Kidney (tissue), 14 donors: ENCODE results near the gene PALLD. TPM values are rescaled to one million over a fixed set of nuclear protein-coding genes. Genes with fewer than 3 reads are reported as not detected.

Source experiments
- DNase-seq, 5 donors: peaks; one replicate each; pipeline ENCODE4 v3.0.0-alpha.2; 2013 to 2020
- FAIRE-seq: peaks from 2 replicates; lab custom pipeline; 2012; peaks lifted over from hg19 to GRCh38; lab: Jason Lieb, UNC
- H3K27ac ChIP-seq, 2 donors: one replicate each; pipeline ENCODE4 v1.7.0; 2013; ENCODE audit warnings: low read depth in 2 of 2, low read length in 2 of 2, inconsistent platforms in 1 of 2
- H3K27me3 ChIP-seq: one replicate; pipeline ENCODE4 v1.7.1; 2013; ENCODE audit warnings: low read length, inconsistent platforms; ENCODE audit not compliant: control insufficient read depth, insufficient read depth
- H3K36me3 ChIP-seq, 3 donors: one replicate each; pipeline versions ENCODE4 v1.7.0 to v1.7.1; 2013; ENCODE audit warnings: low read length in 3 of 3, control low read depth in 1 of 3, inconsistent platforms in 1 of 3; ENCODE audit not compliant: insufficient read depth in 3 of 3, control insufficient read depth in 2 of 3
- H3K4me1 ChIP-seq, 3 donors: one replicate each; pipeline versions ENCODE4 v1.7.0 to v1.7.1; 2013; ENCODE audit warnings: low read length in 3 of 3, inconsistent platforms in 1 of 3, low read depth in 1 of 3; ENCODE audit not compliant: control insufficient read depth in 2 of 3, insufficient read depth in 2 of 3
- H3K4me3 ChIP-seq, 3 donors: one replicate each; pipeline versions ENCODE4 v1.7.0 to v1.8.1; 2013; ENCODE audit warnings: low read length in 3 of 3, control low read depth in 1 of 3, inconsistent platforms in 1 of 3
- H3K9ac ChIP-seq, 3 donors: one replicate each; pipeline versions ENCODE4 v1.7.0 to v1.7.1; 2013; ENCODE audit warnings: low read length in 3 of 3, control low read depth in 1 of 3, inconsistent platforms in 1 of 3
- H3K9me3 ChIP-seq, 3 donors: one replicate each; pipeline versions ENCODE4 v1.7.0 to v1.7.1; 2013; ENCODE audit warnings: low read length in 3 of 3, control low read depth in 1 of 3, inconsistent platforms in 1 of 3; ENCODE audit not compliant: control insufficient read depth in 2 of 3, insufficient read depth in 1 of 3
- intact Hi-C: fragments of 100-400 bp; cut with DNase I; formaldehyde crosslinking; loops from one replicate; pipeline ENCODE4 v1.11.1; 2022
- polyA plus RNA-seq: library from polyadenylated mRNA; stranded (reverse); fragments of 350-450 nt; fragmentation: Illumina TruSeq; extraction: RNeasy Lipid Tissue Mini Kit (QIAGEN cat#74804); gene quantifications from one replicate; pipeline ENCODE4 v1.2.3, GENCODE V29; 2014; ENCODE audit warnings: low read depth, low replicate concordance; ENCODE audit not compliant: insufficient read depth
- total RNA-seq: library from RNA; stranded (reverse); fragmentation: NEBNext Ultra II Directional; extraction: Animal tissue kit (Norgen Biotek cat#: 25700); gene quantifications from one replicate; pipeline ENCODE4 v1.2.1, GENCODE V29; 2021
- TF ChIP-seq, protein P1 (sequence below): IDR thresholded peaks from 3 replicates; pipeline ENCODE4 v1.5.1; 2012; ENCODE audit warnings: mild to moderate bottlenecking, moderate library complexity, borderline replicate concordance; ENCODE audit not compliant: insufficient read depth; ENCODE audit errors: extremely low read depth
- donor health status: control.
- donor health status: control.
- donor health status: control.
- donor health status: control.
- donor health status: control.
- donor health status: DM: yes; HTN: yes; CAD: no.
- donor health status: Normal renal cell carcinoma (clear cell type).

Gene PALLD
- total and polyA plus RNA-seq, 2 donors from 2014 or later: 43.4 to 120 TPM

DNA sequence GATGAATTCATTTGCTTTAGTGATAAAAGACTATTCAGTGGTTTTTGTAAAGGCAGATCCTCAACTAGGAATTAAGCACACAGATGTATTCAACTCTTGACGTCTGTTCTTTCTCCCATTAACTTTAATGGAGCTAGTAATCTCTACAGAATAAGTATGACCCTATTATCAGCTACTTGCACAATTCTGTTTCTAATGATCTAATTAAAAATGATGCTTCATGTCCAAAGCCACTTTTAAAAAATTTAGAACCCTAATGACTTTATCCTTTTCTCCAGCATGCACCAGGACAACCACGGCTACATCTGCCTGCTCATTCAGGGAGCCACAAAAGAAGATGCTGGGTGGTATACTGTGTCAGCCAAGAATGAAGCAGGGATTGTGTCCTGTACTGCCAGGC is 427.8 kb downstream of the PALLD start:
- Histone ChIP-seq H3K27me3 (no peaks in the 10 kb centered on the region), H3K9me3 (no peaks in the 10 kb centered on the region), H3K27ac (no peak overlapping the region), H3K9ac (no peak overlapping the region), H3K4me3 (no peak overlapping the region), H3K4me1 (peaks cover 0 to 3% (median 2%) of the 10 kb centered on the region in 3 donors), H3K36me3 (peaks cover 17 to 29% (median 24%) of the 10 kb centered on the region in 3 donors)
- TF ChIP-seq, protein P1, sequence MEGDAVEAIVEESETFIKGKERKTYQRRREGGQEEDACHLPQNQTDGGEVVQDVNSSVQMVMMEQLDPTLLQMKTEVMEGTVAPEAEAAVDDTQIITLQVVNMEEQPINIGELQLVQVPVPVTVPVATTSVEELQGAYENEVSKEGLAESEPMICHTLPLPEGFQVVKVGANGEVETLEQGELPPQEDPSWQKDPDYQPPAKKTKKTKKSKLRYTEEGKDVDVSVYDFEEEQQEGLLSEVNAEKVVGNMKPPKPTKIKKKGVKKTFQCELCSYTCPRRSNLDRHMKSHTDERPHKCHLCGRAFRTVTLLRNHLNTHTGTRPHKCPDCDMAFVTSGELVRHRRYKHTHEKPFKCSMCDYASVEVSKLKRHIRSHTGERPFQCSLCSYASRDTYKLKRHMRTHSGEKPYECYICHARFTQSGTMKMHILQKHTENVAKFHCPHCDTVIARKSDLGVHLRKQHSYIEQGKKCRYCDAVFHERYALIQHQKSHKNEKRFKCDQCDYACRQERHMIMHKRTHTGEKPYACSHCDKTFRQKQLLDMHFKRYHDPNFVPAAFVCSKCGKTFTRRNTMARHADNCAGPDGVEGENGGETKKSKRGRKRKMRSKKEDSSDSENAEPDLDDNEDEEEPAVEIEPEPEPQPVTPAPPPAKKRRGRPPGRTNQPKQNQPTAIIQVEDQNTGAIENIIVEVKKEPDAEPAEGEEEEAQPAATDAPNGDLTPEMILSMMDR: no peak
- no peak for FAIRE-seq
- intact Hi-C loops: loop anchor here (10.0 kb wide), 1 partner anchor 560 kb away; no protein-coding TSS in a partner anchor
- no peak for DNase-seq

DNA sequence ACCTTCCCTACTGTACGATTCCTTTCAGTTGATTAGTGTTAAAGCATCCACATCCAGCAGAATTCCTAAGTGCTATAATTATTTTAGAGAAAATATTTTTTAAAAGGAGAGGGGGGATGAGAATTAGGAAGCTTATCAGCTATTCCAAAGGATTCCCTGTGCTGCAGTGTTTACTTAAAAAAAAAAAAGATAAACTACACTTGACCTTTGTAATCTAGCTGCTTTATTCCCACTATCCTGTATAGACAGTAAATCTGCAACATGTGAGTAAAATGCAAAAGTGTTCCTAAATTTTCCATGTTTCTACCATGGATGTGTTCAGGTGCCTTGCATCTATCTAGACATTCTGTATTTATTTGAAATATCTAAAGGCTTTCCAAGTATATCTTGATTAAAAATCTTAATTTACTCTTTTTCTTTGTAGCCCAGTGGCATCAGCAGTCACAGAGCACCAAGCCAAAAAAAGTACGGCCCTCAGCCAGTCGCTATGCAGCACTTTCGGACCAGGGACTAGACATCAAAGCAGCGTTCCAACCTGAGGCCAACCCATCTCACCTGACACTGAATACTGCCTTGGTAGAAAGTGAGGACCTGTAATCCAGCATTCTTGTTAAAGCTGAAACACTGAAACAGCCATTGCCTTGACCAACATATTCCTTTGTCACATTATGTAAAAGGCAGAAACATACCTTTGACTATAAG is 429.1 kb downstream of the PALLD start:
- H3K27me3 ChIP-seq: no peaks in the 10 kb centered on the region
- H3K4me1 ChIP-seq: no peaks in the 10 kb centered on the region
- FAIRE-seq (no peak), DNase-seq (no peak)
- H3K27ac ChIP-seq: no peak overlapping the region
- no peak overlapping the region for H3K9ac ChIP-seq
- H3K4me3 ChIP-seq: no peak overlapping the region
- H3K9me3 ChIP-seq: no peaks in the 10 kb centered on the region
- H3K36me3 ChIP-seq: peaks cover 17 to 29% (median 27%) of the 10 kb centered on the region in 3 donors
- TF ChIP-seq, protein P1: no peak
- intact Hi-C loops: loop anchor here (10.0 kb wide), 1 partner anchor 559 kb away; no protein-coding TSS in a partner anchor

DNA sequence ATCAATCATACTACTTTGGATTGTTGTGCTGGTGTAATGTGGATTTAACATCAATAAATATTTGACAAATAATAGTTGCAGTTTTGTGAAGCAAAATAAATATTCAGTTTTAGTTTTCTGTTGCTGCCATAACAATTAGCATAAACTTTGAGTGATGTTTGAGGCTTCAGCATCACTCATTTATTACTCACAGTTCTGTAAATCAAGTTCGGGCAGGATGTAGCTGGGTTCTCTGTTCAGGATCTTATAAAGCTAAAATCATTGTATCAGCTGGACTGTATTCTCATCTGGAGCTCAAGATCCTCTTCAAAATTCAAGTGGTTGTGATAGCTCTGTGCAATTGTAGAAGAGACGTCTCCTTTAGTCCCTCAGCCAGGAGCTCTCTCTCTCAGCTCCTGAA is 431.5 kb downstream of the PALLD start:
- Histone ChIP-seq H3K27me3 (no peaks in the 10 kb centered on the region), H3K4me3 (no peak overlapping the region), H3K9ac (no peak overlapping the region), H3K4me1 (no peaks in the 10 kb centered on the region), H3K9me3 (no peaks in the 10 kb centered on the region), H3K27ac (no peak overlapping the region), H3K36me3 (peaks cover 14 to 25% (median 18%) of the 10 kb centered on the region in 3 donors)
- DNase-seq: no peak
- intact Hi-C loops: loop anchor here (10.0 kb wide), 1 partner anchor 556 kb away; no protein-coding TSS in a partner anchor
- TF ChIP-seq, protein P1: no peak
- FAIRE-seq: no peak
